Lower lobe of right lung (tissue), 2 donors: Measurements from ENCODE around the gene MPZL2. TPM values are rescaled to one million over a fixed set of nuclear protein-coding genes. Genes with fewer than 3 reads are reported as not detected.

Source experiments
- ATAC-seq, 2 donors: fragments of 200-7000 bp; cut with Tn5 transposase; one replicate each; pipeline ENCODE4 v1.9.1; 2020 to 2022; ENCODE audit warnings: mild to moderate bottlenecking in 2 of 2, moderate library complexity in 2 of 2
- DNase-seq: peaks from one replicate; pipeline ENCODE4 v3.0.0-alpha.2; 2020
- H3K27ac ChIP-seq: fragments of 200-600 bp; one replicate; pipeline ENCODE4 v1.8.0; 2022
- H3K27me3 ChIP-seq: fragments of 200-600 bp; one replicate; pipeline ENCODE4 v1.8.0; 2022; ENCODE audit warnings: low read depth
- H3K36me3 ChIP-seq: fragments of 200-600 bp; one replicate; pipeline ENCODE4 v1.8.0; 2022; ENCODE audit warnings: mild to moderate bottlenecking
- H3K4me1 ChIP-seq: fragments of 200-600 bp; one replicate; pipeline ENCODE4 v1.8.0; 2022
- H3K4me3 ChIP-seq: fragments of 200-600 bp; one replicate; pipeline ENCODE4 v1.8.0; 2022; ENCODE audit warnings: mild to moderate bottlenecking
- H3K9me3 ChIP-seq: fragments of 200-600 bp; one replicate; pipeline ENCODE4 v1.8.0; 2022
- intact Hi-C: fragments of 100-400 bp; cut with DNase I; formaldehyde crosslinking; loops from one replicate; pipeline ENCODE4 v1.11.0; 2022
- total RNA-seq: library from RNA; stranded (reverse); fragmentation: NEBNext Ultra II Directional; extraction: Animal tissue kit (Norgen Biotek cat#: 25700); gene quantifications from one replicate; pipeline ENCODE4 v1.2.1, GENCODE V29; 2021
- TF ChIP-seq, protein P1 (sequence below): fragments of 200-600 bp; IDR thresholded peaks from one replicate; pipeline ENCODE4 v1.8.0; 2022; ENCODE audit warnings: antibody characterized with exemption, mild to moderate bottlenecking
- donor health status: DM: no; HTN: yes; CAD: no; lungs with severe emphysema.

Gene MPZL2
- total RNA-seq, 1 donor from 2014 or later = 85.3 TPM

DNA sequence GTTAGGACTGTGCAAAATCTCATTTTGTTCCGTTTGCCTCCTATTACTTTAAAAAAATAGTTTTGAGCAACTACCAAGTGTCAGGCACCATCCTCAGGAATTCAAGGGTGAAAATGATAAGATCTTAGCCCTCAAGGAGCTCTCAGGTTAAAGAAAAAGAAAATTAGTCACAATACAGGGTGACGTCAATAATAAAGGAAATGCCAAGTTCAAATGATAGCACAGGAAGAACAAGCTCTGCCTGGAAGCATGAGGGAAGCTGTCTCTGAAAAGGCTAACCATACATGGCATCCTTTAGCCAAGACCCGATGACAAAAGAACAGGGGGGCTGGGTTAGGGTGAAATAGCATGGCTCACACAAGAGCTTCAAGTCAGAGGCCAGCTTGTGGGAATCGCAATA is 11.1 kb upstream of the MPZL2 start:
- Histone ChIP-seq H3K4me1 (peaks cover 19% of the 10 kb centered on the region), H3K9me3 (no peaks in the 10 kb centered on the region), H3K27me3 (no peaks in the 10 kb centered on the region), H3K4me3 (no peak overlapping the region), H3K36me3 (no peaks in the 10 kb centered on the region), H3K27ac (peak overlapping the region; percentile 61)
- intact Hi-C loops = no loop called here
- DNase-seq = no peak
- ATAC-seq = peak; percentile 43 to 74
- TF ChIP-seq, protein P1, sequence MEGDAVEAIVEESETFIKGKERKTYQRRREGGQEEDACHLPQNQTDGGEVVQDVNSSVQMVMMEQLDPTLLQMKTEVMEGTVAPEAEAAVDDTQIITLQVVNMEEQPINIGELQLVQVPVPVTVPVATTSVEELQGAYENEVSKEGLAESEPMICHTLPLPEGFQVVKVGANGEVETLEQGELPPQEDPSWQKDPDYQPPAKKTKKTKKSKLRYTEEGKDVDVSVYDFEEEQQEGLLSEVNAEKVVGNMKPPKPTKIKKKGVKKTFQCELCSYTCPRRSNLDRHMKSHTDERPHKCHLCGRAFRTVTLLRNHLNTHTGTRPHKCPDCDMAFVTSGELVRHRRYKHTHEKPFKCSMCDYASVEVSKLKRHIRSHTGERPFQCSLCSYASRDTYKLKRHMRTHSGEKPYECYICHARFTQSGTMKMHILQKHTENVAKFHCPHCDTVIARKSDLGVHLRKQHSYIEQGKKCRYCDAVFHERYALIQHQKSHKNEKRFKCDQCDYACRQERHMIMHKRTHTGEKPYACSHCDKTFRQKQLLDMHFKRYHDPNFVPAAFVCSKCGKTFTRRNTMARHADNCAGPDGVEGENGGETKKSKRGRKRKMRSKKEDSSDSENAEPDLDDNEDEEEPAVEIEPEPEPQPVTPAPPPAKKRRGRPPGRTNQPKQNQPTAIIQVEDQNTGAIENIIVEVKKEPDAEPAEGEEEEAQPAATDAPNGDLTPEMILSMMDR = no peak

DNA sequence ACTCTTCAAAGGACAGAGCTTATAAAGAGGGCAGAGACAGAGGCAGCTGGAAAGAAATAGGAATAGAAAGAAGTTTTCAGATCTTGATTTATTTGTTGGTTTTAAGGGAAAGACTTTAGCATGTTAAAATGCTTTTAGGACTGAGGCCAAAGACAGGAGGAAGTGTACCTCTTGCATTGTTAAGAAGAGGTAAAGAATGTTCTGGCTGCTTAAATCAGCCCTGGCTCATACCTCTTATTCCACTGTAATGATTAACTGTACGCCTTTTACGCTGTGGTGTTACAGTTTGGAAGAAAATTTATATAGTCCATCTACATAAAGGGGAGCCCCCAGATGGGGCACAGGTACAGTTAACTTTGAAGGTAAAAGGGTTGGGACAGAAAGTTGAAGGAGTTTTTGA is 10.1 kb upstream of the MPZL2 start:
- peaks cover 19% of the 10 kb centered on the region for H3K4me1 ChIP-seq
- ATAC-seq (peak; percentile 81 to 91), DNase-seq (no peak)
- intact Hi-C loops = no loop called here
- H3K36me3 ChIP-seq = no peaks in the 10 kb centered on the region
- no peaks in the 10 kb centered on the region for H3K9me3 ChIP-seq
- no peaks in the 10 kb centered on the region for H3K27me3 ChIP-seq
- no peak overlapping the region for H3K27ac ChIP-seq
- TF ChIP-seq, protein P1 = no peak
- no peak overlapping the region for H3K4me3 ChIP-seq

DNA sequence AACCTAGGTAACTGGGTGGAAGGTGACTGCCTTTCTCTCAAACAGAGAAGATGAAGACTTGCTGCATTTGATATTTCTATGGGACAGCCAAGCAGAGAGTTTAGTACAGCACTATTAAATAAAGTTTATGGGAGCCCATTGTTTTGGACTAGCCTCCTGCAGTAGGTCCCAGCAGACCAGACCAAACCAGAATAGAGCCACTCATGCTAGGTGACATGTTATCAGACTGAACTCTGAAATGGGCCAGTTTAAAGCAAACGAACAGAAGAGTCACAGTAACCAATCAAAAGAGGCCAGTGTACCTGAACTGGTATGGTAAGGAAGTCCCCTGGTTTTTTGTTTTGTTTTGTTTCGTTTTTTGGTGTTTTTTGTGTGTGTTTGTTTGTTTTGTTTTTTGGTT is 7.9 kb upstream of the MPZL2 start:
- Histone ChIP-seq H3K4me3 (no peak overlapping the region), H3K27ac (no peak overlapping the region), H3K27me3 (no peaks in the 10 kb centered on the region), H3K4me1 (peaks cover 19% of the 10 kb centered on the region), H3K36me3 (no peaks in the 10 kb centered on the region), H3K9me3 (no peaks in the 10 kb centered on the region)
- no peak for ATAC-seq
- intact Hi-C loops = no loop called here
- no peak for DNase-seq
- TF ChIP-seq, protein P1 = no peak

DNA sequence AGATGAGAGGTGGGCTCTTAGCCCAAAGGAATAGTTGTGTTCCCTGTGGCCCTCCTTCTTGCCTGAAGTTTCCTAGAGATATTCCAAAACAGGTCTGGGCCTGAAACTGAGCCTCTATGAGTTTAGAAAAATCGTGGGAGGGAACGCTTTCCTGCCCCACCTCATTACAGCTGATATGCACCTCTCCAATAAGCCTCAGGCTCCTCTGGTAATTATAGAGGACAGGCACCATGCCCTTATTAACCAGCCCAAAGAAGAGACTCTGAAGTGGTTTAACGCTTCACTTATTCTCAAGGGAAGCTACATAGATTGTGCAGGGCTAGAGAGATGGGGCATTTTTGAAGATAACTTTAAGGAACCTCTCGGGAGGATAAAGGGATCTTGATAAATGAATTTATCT is 3.4 kb upstream of the MPZL2 start:
- intact Hi-C loops = no loop called here
- Histone ChIP-seq H3K4me3 (no peak overlapping the region), H3K27ac (no peak overlapping the region), H3K4me1 (peaks cover 25% of the 10 kb centered on the region), H3K27me3 (no peaks in the 10 kb centered on the region), H3K36me3 (no peaks in the 10 kb centered on the region), H3K9me3 (no peaks in the 10 kb centered on the region)
- DNase-seq = no peak
- no peak for ATAC-seq
- TF ChIP-seq, protein P1 = no peak

DNA sequence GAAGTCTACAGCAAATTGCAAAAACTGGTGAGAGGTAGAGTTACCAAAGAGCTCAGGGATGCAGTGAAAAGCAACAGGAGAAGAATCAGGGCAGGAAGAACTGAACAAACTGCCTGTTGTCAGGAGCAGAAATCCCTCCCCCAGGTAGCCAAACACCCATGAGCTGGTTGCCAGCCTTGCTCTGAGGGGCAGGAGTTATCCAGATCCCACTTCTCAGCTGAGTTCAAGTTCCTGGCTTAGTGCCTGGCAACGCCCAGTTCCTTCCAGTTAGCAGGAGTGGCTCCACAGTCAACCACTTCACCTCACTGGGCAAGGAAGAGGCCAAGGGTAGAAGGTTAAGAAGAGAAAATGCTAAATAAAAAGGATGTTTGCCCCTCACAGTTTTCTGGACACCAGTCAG is 1.9 kb upstream of the MPZL2 start:
- Histone ChIP-seq H3K27me3 (no peaks in the 10 kb centered on the region), H3K36me3 (no peaks in the 10 kb centered on the region), H3K9me3 (no peaks in the 10 kb centered on the region), H3K4me1 (peaks cover 35% of the 10 kb centered on the region), H3K27ac (peak overlapping the region; percentile 72), H3K4me3 (peak overlapping the region; percentile 54)
- intact Hi-C loops = no loop called here
- TF ChIP-seq, protein P1 = no peak
- DNase-seq = peak; percentile 89
- ATAC-seq = peak; percentile 70 to 80
